ENCODE results near the gene CSNK1E. TPM values are rescaled to one million over a fixed set of nuclear protein-coding genes. Genes with fewer than 3 reads are reported as not detected.
A peak's percentile ranks its signal among the peaks of the same experiment; 100 is the strongest.

The CSNK1E gene
- total and polyA plus RNA-seq, 2 of the 8 experiments (the other 6 are each of a cell fraction or from before 2014, with no cell fraction given), result 247 to 263 TPM

DNA sequence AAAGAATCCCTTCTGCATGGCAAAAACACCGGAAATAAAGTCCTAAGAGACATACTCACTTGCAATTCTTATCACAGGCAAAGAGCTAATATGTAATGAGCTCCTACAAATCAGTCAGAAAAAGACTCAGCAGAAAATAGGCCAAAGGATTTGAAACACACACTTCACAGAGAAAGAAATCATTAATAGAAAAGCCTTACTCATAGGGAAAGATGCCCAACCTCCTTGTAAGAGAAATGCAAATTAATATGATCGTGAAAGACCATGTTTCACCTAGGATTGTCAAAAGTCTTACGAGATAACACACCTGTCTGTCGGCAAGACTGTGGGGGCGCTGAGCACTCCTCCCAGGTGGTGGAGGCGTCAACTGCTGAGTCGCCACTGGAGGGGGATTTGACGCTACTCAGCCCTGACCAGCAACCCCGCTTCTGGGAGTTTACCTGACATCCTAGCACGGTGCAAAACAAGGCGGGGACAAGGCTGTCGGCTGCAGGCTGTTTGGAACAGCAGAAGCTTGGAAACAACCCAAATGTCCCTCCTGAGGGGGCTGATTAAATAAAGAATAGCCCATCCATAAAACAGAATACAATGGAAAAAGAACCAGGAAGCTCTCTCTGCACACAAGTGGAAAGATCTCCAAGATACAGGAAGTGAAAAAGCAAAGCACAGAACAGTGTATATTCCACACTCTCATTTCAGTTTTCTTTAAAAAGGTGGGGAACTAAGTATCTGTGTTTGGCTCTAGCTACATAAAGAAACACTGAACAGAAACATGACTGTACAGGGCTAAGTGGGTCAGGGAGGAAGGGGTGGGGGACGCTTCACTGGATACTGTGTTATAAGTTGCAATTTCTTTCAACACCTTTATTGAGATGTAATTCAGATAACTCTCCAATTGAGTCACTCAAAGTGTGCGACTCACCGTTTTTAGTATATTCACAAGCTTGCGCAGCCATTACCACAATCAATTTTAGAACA, 11.5 kb downstream of the CSNK1E start:
- H3K9ac ChIP-seq (replicated peaks in 1 of 4; ENCODE audit: extremely low read depth in 1 of 4, low read depth in 3 of 4, low read length in 3 of 4), result no peak overlapping the region
- peaks cover 19 to 71% (median 38%) of the 10 kb centered on the region in 4 experiments; a peak in 7 of 8 replicates for H3K36me3 ChIP-seq (ENCODE audit: control insufficient read depth in 2 of 4, insufficient read depth in 4 of 4, low read length in 3 of 4)
- CTCF ChIA-PET (ENCODE audit: partially characterized antibody), result interaction anchor here (0.7 to 4.9 kb wide), 19 partner anchors 9 to 278 kb away, joined by 3 to 43 read pairs (median 4); no protein-coding TSS in a partner anchor
- no peak for TF ChIP-seq BRCA1 (IDR thresholded peaks at IDR 0.05; ENCODE audit: low read depth, low read length)
- TF ChIP-seq SIX5 (IDR thresholded peaks at IDR 0.05; ENCODE audit: low read depth, low read length), result no peak
- TF ChIP-seq SP4 (IDR thresholded peaks at IDR 0.05; ENCODE audit: low read length), result no peak
- TF ChIP-seq NANOG (IDR thresholded peaks at IDR 0.05; ENCODE audit: insufficient read depth, low read depth, low read length, poor library complexity, severe bottlenecking), result peak; percentile 47
- TF ChIP-seq TEAD4 (IDR thresholded peaks at IDR 0.05; ENCODE audit: low read depth, low read length), result no peak
- no peak for TF ChIP-seq GTF2F1 (IDR thresholded peaks at IDR 0.05; ENCODE audit: borderline replicate concordance, low read depth, low read length)
- no peak for TF ChIP-seq CTBP2 (IDR thresholded peaks at IDR 0.05; ENCODE audit: borderline replicate concordance, insufficient read depth, insufficient read length, low read length)
- TF ChIP-seq, protein P1, sequence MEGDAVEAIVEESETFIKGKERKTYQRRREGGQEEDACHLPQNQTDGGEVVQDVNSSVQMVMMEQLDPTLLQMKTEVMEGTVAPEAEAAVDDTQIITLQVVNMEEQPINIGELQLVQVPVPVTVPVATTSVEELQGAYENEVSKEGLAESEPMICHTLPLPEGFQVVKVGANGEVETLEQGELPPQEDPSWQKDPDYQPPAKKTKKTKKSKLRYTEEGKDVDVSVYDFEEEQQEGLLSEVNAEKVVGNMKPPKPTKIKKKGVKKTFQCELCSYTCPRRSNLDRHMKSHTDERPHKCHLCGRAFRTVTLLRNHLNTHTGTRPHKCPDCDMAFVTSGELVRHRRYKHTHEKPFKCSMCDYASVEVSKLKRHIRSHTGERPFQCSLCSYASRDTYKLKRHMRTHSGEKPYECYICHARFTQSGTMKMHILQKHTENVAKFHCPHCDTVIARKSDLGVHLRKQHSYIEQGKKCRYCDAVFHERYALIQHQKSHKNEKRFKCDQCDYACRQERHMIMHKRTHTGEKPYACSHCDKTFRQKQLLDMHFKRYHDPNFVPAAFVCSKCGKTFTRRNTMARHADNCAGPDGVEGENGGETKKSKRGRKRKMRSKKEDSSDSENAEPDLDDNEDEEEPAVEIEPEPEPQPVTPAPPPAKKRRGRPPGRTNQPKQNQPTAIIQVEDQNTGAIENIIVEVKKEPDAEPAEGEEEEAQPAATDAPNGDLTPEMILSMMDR (IDR thresholded peaks at IDR 0.05; ENCODE audit: control extremely low read depth in 1 of 3, insufficient read depth in 1 of 3, low read depth in 1 of 3, low read length in 3 of 3), result peak; percentile 59 to 73 (median 65)

More for the DNA sequence above, 11.5 kb downstream of the CSNK1E start:
- FAIRE-seq (peak; percentile 66), DNase-seq (ENCODE audit: low read depth in 1 of 2, low spot score in 2 of 2) (no peak)
- Histone ChIP-seq H2BK12ac (ENCODE audit: low read depth, low read length) (no peak overlapping the region), H3K4me3 (ENCODE audit: extremely low read depth in 1 of 4, insufficient read depth in 2 of 4, low read depth in 3 of 4, low read length in 4 of 4) (no peak overlapping the region), H3K27me3 (replicated peaks in 1 of 4; ENCODE audit: control insufficient read depth in 3 of 4, extremely low read depth in 1 of 4, insufficient read depth in 3 of 4, low read length in 3 of 4) (no peaks in the 10 kb centered on the region), H3K79me2 (ENCODE audit: control insufficient read depth in 1 of 2, insufficient read depth in 2 of 2, low read length in 2 of 2) (peaks cover 37 to 87% of the 10 kb centered on the region in 2 experiments), H3K4me2 (ENCODE audit: insufficient read depth in 1 of 2, low read depth in 2 of 2, low read length in 2 of 2) (peak overlapping the region in 1 of 2 experiments; percentile 13; a peak in 1 of 4 replicates), H4K5ac (ENCODE audit: insufficient read length, low read depth, low read length) (no peak overlapping the region), H3K23me2 (ENCODE audit: low read depth, low read length) (no peaks in the 10 kb centered on the region), H3K23ac (ENCODE audit: insufficient read length) (no peak overlapping the region), H3K79me1 (ENCODE audit: low read depth, low read length) (peaks cover 22% of the 10 kb centered on the region), H2AFZ (ENCODE audit: low read length) (no peak overlapping the region), H2BK5ac (ENCODE audit: low read depth, low read length) (no peak overlapping the region), H2BK20ac (ENCODE audit: low read length) (no peak overlapping the region), H3K14ac (ENCODE audit: insufficient read length) (no peak overlapping the region), H3K27ac (ENCODE audit: low read depth, low read length) (no peak overlapping the region), H2BK120ac (replicated peaks; ENCODE audit: low read depth, low read length) (no peak overlapping the region), H3K4me1 (replicated peaks in 1 of 4; ENCODE audit: control insufficient read depth in 3 of 4, insufficient read depth in 4 of 4, low read length in 3 of 4) (peaks cover 2 to 18% (median 8%) of the 10 kb centered on the region in 4 experiments), H4K8ac (ENCODE audit: extremely low read depth, insufficient read depth, low read length) (no peak overlapping the region), H3K56ac (replicated peaks; ENCODE audit: insufficient read length, low read depth, low read length) (no peak overlapping the region), H2AK5ac (ENCODE audit: low read depth, low read length) (no peak overlapping the region), H3K4ac (replicated peaks; ENCODE audit: insufficient read length, low read depth, low read length) (no peak overlapping the region), H3K18ac (ENCODE audit: extremely low read depth, low read length) (no peak overlapping the region), H3K9me3 (ENCODE audit: insufficient read depth in 2 of 2, low read depth in 1 of 2, low read length in 1 of 2) (no peaks in the 10 kb centered on the region), H2BK15ac (ENCODE audit: low read length) (no peak overlapping the region), H4K20me1 (replicated peaks in 1 of 2; ENCODE audit: control insufficient read depth in 1 of 2, insufficient read depth in 2 of 2, low read length in 2 of 2) (peaks cover 52 to 59% of the 10 kb centered on the region in 2 experiments), H4K91ac (replicated peaks; ENCODE audit: insufficient read length, low read length) (no peak overlapping the region)
- POLR2A ChIA-PET (ENCODE audit: partially characterized antibody), result interaction anchor here (0.6 to 3.2 kb wide), 14 partner anchors 9 to 45 kb away, joined by 3 to 27 read pairs (median 4); partner anchors contain the start of gene CSNK1E
- WGBS, 2 experiments (ENCODE audit: extremely low coverage in 1 of 2, insufficient coverage in 1 of 2, insufficient read length in 1 of 2, insufficient replicate concordance in 2 of 2, low coverage in 1 of 2, low lambda C conversion rate in 2 of 2, missing lambda C conversion rate in 1 of 2), result 59% methylated on average over 16 of the region's 16 CpGs; no CpG with 5 or more reads in 1 of the 2 experiments

Data from H1 (cell line).